PFSK-1 (cell line): ENCODE measurements around the gene C5orf15.

ENCODE experiments used
- FOXP2 ChIP-seq: optimal IDR thresholded peaks from 2 replicates; pipeline ENCODE3; 2011; ENCODE audit warnings: borderline replicate concordance, control low read depth, inconsistent platforms; ENCODE audit not compliant: insufficient read depth; ENCODE audit errors: extremely low read length, extremely low read depth
- POLR2AphosphoS5 ChIP-seq: IDR thresholded peaks from 2 replicates; pipeline ENCODE4 v1.6.1; 2012; ENCODE audit warnings: low read depth, mild to moderate bottlenecking, control low read depth, low read length, moderate library complexity
- SIN3A ChIP-seq: IDR thresholded peaks from 2 replicates; pipeline ENCODE4 v1.6.1; 2012; ENCODE audit warnings: mild to moderate bottlenecking, low read length, moderate library complexity, borderline replicate concordance; ENCODE audit not compliant: insufficient read depth
- TAF1 ChIP-seq: IDR thresholded peaks from 2 replicates; pipeline ENCODE4 v1.6.1; 2012; ENCODE audit warnings: low read length, control low read depth, borderline replicate concordance; ENCODE audit not compliant: insufficient read depth
- TF ChIP-seq, protein P1 (sequence below), 2 experiments: IDR thresholded peaks; 2 replicates each; pipeline versions ENCODE4 v1.6.1 to v1.8.0; 2011 to 2012; ENCODE audit warnings: low read depth in 2 of 2, low read length in 2 of 2, control low read depth in 1 of 2, inconsistent platforms in 1 of 2, mild to moderate bottlenecking in 1 of 2, moderate library complexity in 1 of 2; ENCODE audit not compliant: insufficient read depth in 1 of 2

The C5orf15 gene

DNA sequence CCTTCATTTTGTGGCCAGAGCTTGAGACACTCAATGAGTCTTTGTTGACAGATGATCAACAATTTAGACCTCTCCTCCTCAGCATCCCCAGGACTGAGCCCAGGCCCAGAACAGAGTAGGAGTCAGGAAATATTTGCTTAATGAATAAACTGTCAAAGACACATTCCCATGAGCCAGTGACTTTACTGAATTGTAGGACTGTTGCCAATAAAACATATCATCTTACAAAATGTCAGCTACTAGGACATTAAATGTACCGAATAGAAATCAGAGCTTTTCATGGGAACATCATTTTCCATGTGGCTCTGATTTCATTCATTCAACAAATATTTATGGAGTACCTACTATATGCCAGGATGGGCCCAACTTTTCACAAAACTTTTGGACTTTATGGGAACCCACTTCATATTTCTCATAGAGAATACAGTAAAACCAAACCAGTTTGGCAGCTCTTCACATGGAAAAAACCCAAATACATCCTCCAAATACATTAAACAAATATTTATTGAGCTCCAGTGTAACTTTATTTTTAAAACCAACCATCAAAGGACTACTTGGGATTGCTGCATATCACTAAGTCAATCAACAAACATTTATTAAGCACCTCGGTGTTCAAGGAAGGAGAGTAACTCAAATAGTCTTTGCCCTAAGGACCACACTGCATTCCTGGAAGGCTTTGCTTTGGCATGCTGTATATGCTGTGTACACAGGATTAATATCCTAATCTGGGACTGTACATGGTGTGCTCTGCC, 24.9 kb upstream of the C5orf15 start:
- TF ChIP-seq, protein P1, sequence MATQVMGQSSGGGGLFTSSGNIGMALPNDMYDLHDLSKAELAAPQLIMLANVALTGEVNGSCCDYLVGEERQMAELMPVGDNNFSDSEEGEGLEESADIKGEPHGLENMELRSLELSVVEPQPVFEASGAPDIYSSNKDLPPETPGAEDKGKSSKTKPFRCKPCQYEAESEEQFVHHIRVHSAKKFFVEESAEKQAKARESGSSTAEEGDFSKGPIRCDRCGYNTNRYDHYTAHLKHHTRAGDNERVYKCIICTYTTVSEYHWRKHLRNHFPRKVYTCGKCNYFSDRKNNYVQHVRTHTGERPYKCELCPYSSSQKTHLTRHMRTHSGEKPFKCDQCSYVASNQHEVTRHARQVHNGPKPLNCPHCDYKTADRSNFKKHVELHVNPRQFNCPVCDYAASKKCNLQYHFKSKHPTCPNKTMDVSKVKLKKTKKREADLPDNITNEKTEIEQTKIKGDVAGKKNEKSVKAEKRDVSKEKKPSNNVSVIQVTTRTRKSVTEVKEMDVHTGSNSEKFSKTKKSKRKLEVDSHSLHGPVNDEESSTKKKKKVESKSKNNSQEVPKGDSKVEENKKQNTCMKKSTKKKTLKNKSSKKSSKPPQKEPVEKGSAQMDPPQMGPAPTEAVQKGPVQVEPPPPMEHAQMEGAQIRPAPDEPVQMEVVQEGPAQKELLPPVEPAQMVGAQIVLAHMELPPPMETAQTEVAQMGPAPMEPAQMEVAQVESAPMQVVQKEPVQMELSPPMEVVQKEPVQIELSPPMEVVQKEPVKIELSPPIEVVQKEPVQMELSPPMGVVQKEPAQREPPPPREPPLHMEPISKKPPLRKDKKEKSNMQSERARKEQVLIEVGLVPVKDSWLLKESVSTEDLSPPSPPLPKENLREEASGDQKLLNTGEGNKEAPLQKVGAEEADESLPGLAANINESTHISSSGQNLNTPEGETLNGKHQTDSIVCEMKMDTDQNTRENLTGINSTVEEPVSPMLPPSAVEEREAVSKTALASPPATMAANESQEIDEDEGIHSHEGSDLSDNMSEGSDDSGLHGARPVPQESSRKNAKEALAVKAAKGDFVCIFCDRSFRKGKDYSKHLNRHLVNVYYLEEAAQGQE (IDR thresholded peaks at IDR 0.05; ENCODE audit: insufficient read depth in 1 of 2, low read depth in 2 of 2, low read length in 2 of 2): no peak
- TF ChIP-seq FOXP2 (no peak), TAF1 (no peak), POLR2AphosphoS5 (no peak), SIN3A (no peak)

DNA sequence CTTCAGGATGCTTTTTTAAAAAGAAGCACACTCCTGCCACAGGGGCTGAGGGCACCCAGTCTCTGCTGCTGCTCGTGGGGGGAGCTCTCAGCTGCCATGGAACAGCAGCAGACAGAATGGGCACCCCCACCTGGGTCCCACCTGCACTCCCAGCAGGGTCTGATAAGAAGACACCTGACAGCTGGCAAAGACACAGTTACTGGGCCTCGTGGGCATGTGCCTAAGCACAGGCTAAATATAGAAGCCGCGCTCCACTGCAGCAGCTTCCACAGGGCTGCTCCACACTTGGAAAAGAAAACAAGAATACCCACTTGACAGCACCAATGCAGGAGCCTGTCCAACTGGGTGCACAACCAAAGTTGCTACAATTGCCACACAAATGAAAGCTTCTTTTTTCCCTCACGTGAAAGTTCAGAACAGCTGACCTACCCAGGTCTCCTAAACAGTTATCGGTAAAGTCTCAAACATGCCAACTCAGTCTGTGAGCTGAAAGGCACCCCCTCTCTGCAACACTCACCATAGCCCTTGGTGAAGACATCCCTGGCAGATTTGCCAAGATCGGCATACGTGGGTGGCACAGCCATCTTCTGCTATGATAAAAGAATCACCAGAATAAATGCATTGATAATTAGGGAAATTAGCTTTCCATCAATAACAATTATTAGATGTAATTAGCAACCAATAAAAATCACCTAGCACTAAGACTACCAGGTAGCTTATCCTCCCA, 24.2 kb upstream of the C5orf15 start:
- TF ChIP-seq SIN3A (no peak), TAF1 (no peak), FOXP2 (no peak), POLR2AphosphoS5 (no peak)
- TF ChIP-seq, protein P1 (IDR thresholded peaks at IDR 0.05; ENCODE audit: insufficient read depth in 1 of 2, low read depth in 2 of 2, low read length in 2 of 2): no peak

DNA sequence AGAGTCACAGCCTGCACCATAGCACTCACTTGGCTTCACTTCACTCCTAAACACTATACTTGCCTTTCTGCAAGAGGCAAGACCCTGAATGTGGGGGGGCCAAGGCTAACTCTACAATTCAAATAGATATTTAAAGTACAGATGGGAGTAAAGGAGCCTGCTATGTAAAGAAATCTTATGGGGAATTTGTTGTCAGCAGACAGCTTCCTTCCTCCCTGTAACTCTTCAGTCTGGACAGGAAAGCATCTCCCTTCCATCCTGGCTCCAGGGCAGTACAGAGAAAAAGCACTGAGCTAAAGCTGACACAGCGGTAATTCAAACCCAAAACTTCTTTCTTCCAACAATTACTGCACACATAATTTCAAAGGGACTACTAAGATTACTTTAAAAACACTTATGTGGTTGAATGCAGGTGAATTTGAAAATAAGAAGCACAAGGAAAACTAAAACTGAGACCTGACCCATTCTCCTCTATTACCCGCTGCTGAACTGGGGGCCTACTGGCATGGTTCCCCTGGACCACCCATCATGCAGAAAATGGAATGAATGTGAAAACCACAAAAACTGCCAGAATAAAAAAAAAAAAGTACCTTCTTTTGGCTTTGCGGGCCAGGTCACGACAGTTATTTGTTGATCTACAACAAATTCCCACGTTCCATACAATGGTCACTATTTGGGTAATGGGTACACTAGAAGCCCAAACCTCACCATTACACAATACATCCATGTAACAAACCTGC, 22.9 kb upstream of the C5orf15 start:
- TF ChIP-seq POLR2AphosphoS5 (no peak), FOXP2 (no peak), SIN3A (no peak), TAF1 (no peak)
- TF ChIP-seq, protein P1 (IDR thresholded peaks at IDR 0.05; ENCODE audit: insufficient read depth in 1 of 2, low read depth in 2 of 2, low read length in 2 of 2): no peak

DNA sequence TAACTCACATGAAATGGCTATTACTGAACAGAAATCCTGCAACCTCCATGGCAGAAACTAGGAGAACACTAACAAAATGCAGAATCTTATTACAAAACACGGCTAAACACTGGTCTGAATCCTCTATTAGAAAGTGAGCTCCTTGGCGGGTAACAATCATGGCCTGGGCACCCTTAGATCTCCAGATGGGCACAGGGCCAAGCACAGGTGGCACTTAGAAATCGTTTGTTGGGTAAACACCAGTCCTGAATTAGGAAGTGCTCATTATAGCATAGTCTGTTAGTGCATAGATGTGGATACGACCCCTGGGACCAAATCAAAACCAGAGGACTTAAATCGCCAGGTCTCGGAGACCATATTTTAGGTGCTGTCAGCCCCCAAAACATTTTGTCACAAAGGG, 22.0 kb upstream of the C5orf15 start:
- TF ChIP-seq SIN3A: no peak
- no peak for TF ChIP-seq TAF1
- no peak for TF ChIP-seq FOXP2
- TF ChIP-seq POLR2AphosphoS5: no peak
- TF ChIP-seq, protein P1 (IDR thresholded peaks at IDR 0.05; ENCODE audit: insufficient read depth in 1 of 2, low read depth in 2 of 2, low read length in 2 of 2): no peak
